B cell (primary cell): ENCODE data around the gene EEFSEC. TPM values are rescaled to one million over a fixed set of nuclear protein-coding genes. Genes with fewer than 3 reads are reported as not detected.

Experiments
- ATAC-seq: fragments of 200-7000 bp; cut with Tn5 transposase; one replicate; pipeline ENCODE4 v1.10.0; 2021; ENCODE audit warnings: low read depth, mild to moderate bottlenecking, moderate number of reproducible peaks, moderate library complexity
- CTCF ChIA-PET: fragments of 350-600 bp; sonication (Branson Sonifier 250); formaldehyde crosslinking; loops from one replicate; lab custom pipeline; 2021; ENCODE audit warnings: antibody characterized with exemption, inconsistent platforms; lab: Charles Lee
- POLR2A ChIA-PET: fragments of 350-600 bp; sonication (Branson Sonifier 250); formaldehyde crosslinking; loops from one replicate; lab custom pipeline; 2021; ENCODE audit warnings: antibody characterized with exemption; lab: Charles Lee
- DNase-seq: peaks from one replicate; pipeline ENCODE4 v3.0.0; 2013
- H2AFZ ChIP-seq: 2 replicates; pipeline ENCODE4 v1.6.1; 2012; ENCODE audit warnings: mild to moderate bottlenecking, low read depth, low read length; ENCODE audit not compliant: insufficient read depth, poor library complexity, severe bottlenecking
- H3K27ac ChIP-seq, 2 donors: 1 replicate in 1 of 2; 2 replicates in 1 of 2; pipeline ENCODE4 v1.5.1; 2012 to 2013; ENCODE audit warnings: low read length in 2 of 2, mild to moderate bottlenecking in 2 of 2, moderate library complexity in 1 of 2
- H3K27me3 ChIP-seq, 4 experiments: fragments of 200-600 bp in 1 of 4; sonication (generic) in 1 of 4; replicated peaks in 1 of 4; 1 replicate in 2 of 4; 2 replicates in 2 of 4; pipeline versions ENCODE4 v1.6.1 to v1.7.0; 2013 to 2016; ENCODE audit warnings: low read length in 3 of 4, mild to moderate bottlenecking in 2 of 4, mixed read lengths in 1 of 4, moderate library complexity in 1 of 4; ENCODE audit not compliant: insufficient read depth in 4 of 4, control insufficient read depth in 3 of 4; ENCODE audit errors: control extremely low read depth in 1 of 4
- H3K36me3 ChIP-seq, 2 experiments: replicated peaks in 1 of 2; 1 replicate in 1 of 2; 2 replicates in 1 of 2; pipeline versions ENCODE4 v1.6.1 to v1.7.1; 2013; ENCODE audit warnings: low read length in 1 of 2; ENCODE audit not compliant: insufficient read depth in 2 of 2, control insufficient read depth in 1 of 2; ENCODE audit errors: control extremely low read depth in 1 of 2, extremely low read depth in 1 of 2
- H3K4me1 ChIP-seq, 2 donors: fragments of 200-600 bp in 1 of 2; sonication (generic) in 1 of 2; 1 replicate in 1 of 2; 2 replicates in 1 of 2; pipeline versions ENCODE4 v1.5.1 to v1.6.1; 2013 to 2017; ENCODE audit warnings: low read length in 2 of 2; ENCODE audit not compliant: control insufficient read depth in 2 of 2, insufficient read depth in 2 of 2
- H3K4me2 ChIP-seq: replicated peaks from 2 replicates; pipeline ENCODE3; 2012; ENCODE audit warnings: mild to moderate bottlenecking, low read depth, low read length; ENCODE audit not compliant: poor library complexity, severe bottlenecking
- H3K4me3 ChIP-seq, 5 experiments: fragments of 200-600 bp in 1 of 5; sonication (generic) in 1 of 5; 1 replicate in 3 of 5; 2 replicates in 2 of 5; pipeline versions ENCODE4 v1.5.1 to v1.7.0; 2011 to 2016; ENCODE audit warnings: low read length in 4 of 5, mild to moderate bottlenecking in 4 of 5, low read depth in 2 of 5, control low read depth in 1 of 5, moderate library complexity in 1 of 5; ENCODE audit not compliant: insufficient read depth in 1 of 5; ENCODE audit errors: control extremely low read depth in 1 of 5, extremely low read depth in 1 of 5
- H3K79me2 ChIP-seq: fragments of 200-600 bp; sonication (generic); one replicate; pipeline ENCODE4 v1.6.0; 2016; ENCODE audit warnings: low read length; ENCODE audit not compliant: control insufficient read depth, insufficient read depth
- H3K9ac ChIP-seq: fragments of 200-600 bp; sonication (generic); 2 replicates; pipeline ENCODE4 v1.6.1; 2017; ENCODE audit warnings: mild to moderate bottlenecking, low read length, moderate library complexity
- H3K9me3 ChIP-seq, 3 donors: one replicate each; pipeline versions ENCODE4 v1.6.1 to v1.7.1; 2013; ENCODE audit warnings: low read length in 2 of 3; ENCODE audit not compliant: control insufficient read depth in 2 of 3, insufficient read depth in 1 of 3; ENCODE audit errors: control extremely low read depth in 1 of 3
- H4K20me1 ChIP-seq: 2 replicates; pipeline ENCODE4 v1.6.0; 2012; ENCODE audit warnings: mild to moderate bottlenecking, low read length; ENCODE audit not compliant: insufficient read depth, control insufficient read depth, poor library complexity, severe bottlenecking
- H3K27ac Mint-ChIP-seq: one replicate; pipeline ENCODE4 v1.8.0; 2021; ENCODE audit warnings: mixed read lengths
- H3K27me3 Mint-ChIP-seq: one replicate; pipeline ENCODE4 v1.8.0; 2021; ENCODE audit warnings: mixed read lengths
- H3K4me1 Mint-ChIP-seq: one replicate; pipeline ENCODE4 v1.8.0; 2021; ENCODE audit warnings: mixed read lengths
- H3K4me3 Mint-ChIP-seq: one replicate; pipeline ENCODE4 v1.8.0; 2021; ENCODE audit warnings: mixed read lengths
- H3K9me3 Mint-ChIP-seq: one replicate; pipeline ENCODE4 v1.8.0; 2022; ENCODE audit warnings: mixed read lengths; ENCODE audit not compliant: insufficient read depth
- CTCF ChIP-seq: fragments of 200-600 bp; IDR thresholded peaks from one replicate; pipeline ENCODE4 v1.8.0; 2022; ENCODE audit warnings: antibody characterized with exemption, mild to moderate bottlenecking
- EZH2 ChIP-seq: IDR thresholded peaks from 2 replicates; pipeline ENCODE4 v1.6.1; 2012; ENCODE audit warnings: borderline replicate concordance, low read depth, mild to moderate bottlenecking, moderate library complexity, low read length; ENCODE audit not compliant: insufficient read depth, poor library complexity, severe bottlenecking
- WGBS: methylation state at CpG from one replicate; pipeline ENCODE4 v1.1.5; 2013; ENCODE audit warnings: missing lambda C conversion rate; ENCODE audit not compliant: insufficient coverage; 5-methylcytosine and 5-hydroxymethylcytosine counted together
- intact Hi-C: fragments of 100-400 bp; cut with micrococcal nuclease; formaldehyde crosslinking; loops from one replicate; pipeline ENCODE4 v1.10.0; 2022
- polyA plus RNA-seq: library from polyadenylated mRNA; depleted of rRNA; stranded (reverse); fragments of >200 nt; gene quantifications from 2 replicates; pipeline ENCODE4 v1.2.3, GENCODE V29; 2012
- total RNA-seq, 2 donors: library from RNA; stranded (reverse); fragments of 120-200 nt in 1 of 2; gene quantifications; 1 replicate in 1 of 2; 2 replicates in 1 of 2; pipeline versions ENCODE4 v1.2.3 to v1.2.4, GENCODE V29; 2013 to 2022

EEFSEC gene
- total and polyA plus RNA-seq, 2 donors (not counting 1 experiment from before 2014, with no cell fraction given): 17.9 to 18.4 TPM

- no peak overlapping the region for H3K27ac Mint-ChIP-seq
These were observed 84.3 kb downstream of the EEFSEC start for GRCh38 chr3:128237348-128238183.

More at GRCh38 chr3:128237348-128238183, 84.3 kb downstream of the EEFSEC start:
- H3K9ac ChIP-seq: no peak overlapping the region
- ATAC-seq: no peak
- H3K9me3 ChIP-seq: no peaks in the 10 kb centered on the region
- H3K79me2 ChIP-seq: peaks cover 30% of the 10 kb centered on the region
- Mint-ChIP-seq H3K4me3 (no peak overlapping the region), H3K9me3 (no peaks in the 10 kb centered on the region), H3K27me3 (no peaks in the 10 kb centered on the region), H3K4me1 (peaks cover 17% of the 10 kb centered on the region)
- no peaks in the 10 kb centered on the region for H3K27me3 ChIP-seq
- peaks cover 0 to 3% of the 10 kb centered on the region in 2 experiments for H3K36me3 ChIP-seq
- H3K27ac ChIP-seq: no peak overlapping the region
- intact Hi-C loops: no loop called here
- H4K20me1 ChIP-seq: peaks cover 28% of the 10 kb centered on the region
- ChIA-PET CTCF (no interaction called here), POLR2A (no interaction called here)
- H2AFZ ChIP-seq: no peak overlapping the region
- no peak overlapping the region for H3K4me3 ChIP-seq
- no peak for DNase-seq
- no peaks in the 10 kb centered on the region for H3K4me1 ChIP-seq
- TF ChIP-seq CTCF (no peak), EZH2 (no peak)
- 93% methylated on average over 3 of the region's 3 CpGs for WGBS
- no peak overlapping the region for H3K4me2 ChIP-seq
